ENCODE measurements around the gene VWA5B2.

Gene VWA5B2

DNA sequence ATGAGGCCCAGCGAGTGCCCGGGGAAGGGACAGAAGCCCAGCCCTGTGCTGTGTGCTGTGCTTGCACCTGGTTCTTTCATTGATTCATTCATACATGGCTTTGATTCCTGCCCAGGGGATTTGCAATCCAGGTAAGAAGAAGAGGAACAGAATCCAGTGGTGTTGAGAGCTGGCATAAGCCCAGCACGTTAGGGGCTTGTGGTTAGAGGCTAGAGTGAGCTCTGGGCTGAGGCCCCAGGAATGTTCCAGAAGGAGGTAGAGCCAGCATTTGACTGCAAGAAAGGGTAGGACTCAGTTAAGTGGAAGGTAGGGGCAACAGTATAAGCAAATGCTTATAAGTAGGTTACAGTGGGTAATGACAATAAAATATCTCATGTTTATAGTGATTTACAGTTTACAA is 2.3 kb downstream of the VWA5B2 start:
- H3K27me3 Mint-ChIP-seq (ENCODE audit: low read depth, poor library complexity), result peaks cover 89% of the 10 kb centered on the region
- peaks cover 8% of the 10 kb centered on the region for H3K4me1 Mint-ChIP-seq
- H3K27ac Mint-ChIP-seq, result no peak overlapping the region
- H3K9me3 Mint-ChIP-seq, result no peaks in the 10 kb centered on the region
- H3K4me3 Mint-ChIP-seq, result peak overlapping the region; percentile 71
- TF ChIP-seq, protein P1, sequence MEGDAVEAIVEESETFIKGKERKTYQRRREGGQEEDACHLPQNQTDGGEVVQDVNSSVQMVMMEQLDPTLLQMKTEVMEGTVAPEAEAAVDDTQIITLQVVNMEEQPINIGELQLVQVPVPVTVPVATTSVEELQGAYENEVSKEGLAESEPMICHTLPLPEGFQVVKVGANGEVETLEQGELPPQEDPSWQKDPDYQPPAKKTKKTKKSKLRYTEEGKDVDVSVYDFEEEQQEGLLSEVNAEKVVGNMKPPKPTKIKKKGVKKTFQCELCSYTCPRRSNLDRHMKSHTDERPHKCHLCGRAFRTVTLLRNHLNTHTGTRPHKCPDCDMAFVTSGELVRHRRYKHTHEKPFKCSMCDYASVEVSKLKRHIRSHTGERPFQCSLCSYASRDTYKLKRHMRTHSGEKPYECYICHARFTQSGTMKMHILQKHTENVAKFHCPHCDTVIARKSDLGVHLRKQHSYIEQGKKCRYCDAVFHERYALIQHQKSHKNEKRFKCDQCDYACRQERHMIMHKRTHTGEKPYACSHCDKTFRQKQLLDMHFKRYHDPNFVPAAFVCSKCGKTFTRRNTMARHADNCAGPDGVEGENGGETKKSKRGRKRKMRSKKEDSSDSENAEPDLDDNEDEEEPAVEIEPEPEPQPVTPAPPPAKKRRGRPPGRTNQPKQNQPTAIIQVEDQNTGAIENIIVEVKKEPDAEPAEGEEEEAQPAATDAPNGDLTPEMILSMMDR (IDR thresholded peaks at IDR 0.05), result no peak
- no peak for DNase-seq
- no peaks in the 10 kb centered on the region for H3K36me3 Mint-ChIP-seq (ENCODE audit: low read depth)

DNA sequence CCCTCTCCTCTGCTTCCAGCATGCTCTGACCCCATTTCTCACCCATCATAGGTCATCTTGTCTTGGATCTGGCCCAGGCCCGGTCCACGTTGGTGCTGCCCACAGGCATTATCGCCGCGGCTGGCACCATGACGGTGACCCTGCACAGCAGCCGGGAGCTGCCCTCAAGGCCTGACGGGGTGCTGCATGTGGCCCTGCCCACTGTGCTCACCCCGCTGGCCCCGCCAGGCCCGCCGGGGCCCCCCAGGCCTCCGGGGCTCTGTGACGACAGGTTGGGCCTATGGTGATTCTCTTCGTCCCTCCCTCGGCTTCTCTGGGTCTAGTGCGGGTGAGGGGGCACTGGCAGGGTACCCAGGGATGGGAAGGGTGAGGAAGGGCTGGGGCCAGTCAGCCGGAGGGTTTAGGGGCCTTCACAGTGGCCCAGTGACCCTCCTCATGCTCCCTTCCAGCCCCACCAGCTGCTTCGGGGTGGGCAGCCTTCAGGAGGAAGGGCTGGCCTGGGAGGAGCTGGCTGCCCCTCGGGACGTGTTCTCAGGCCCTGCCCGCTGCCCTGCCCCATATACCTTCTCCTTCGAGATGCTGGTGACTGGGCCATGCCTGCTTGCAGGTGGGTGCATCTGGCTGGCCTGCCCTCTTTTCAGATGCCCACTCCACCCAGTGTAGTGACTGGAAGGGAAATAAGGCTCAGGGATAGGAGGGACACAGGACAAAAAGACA is 3.9 kb downstream of the VWA5B2 start:
- Mint-ChIP-seq H3K27me3 (ENCODE audit: low read depth, poor library complexity) (peaks cover 73% of the 10 kb centered on the region), H3K4me3 (no peak overlapping the region), H3K36me3 (ENCODE audit: low read depth) (no peaks in the 10 kb centered on the region), H3K9me3 (no peaks in the 10 kb centered on the region), H3K4me1 (peaks cover 8% of the 10 kb centered on the region), H3K27ac (no peak overlapping the region)
- DNase-seq, result no peak
- TF ChIP-seq, protein P1 (IDR thresholded peaks at IDR 0.05), result no peak

DNA sequence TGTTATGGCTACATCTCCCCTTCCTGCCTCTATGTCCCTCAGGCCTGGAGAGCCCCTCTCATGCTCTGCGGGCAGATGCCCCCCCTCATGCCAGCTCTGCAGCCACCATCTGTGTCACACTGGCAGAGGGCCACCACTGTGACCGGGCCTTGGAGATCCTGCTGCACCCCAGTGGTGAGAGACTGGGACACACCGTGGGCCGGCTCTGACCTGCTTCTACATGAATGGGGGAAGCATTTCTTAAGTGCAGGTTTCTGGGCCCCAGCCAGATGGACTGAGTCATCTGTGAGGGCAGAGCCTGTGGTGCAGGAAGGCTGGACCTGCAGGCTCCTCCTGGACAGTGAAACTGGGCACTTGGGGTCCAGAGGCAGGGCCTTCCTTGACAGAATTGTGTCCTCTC is 4.8 kb downstream of the VWA5B2 start:
- no peak for DNase-seq
- peaks cover 8% of the 10 kb centered on the region for H3K4me1 Mint-ChIP-seq
- H3K9me3 Mint-ChIP-seq, result no peaks in the 10 kb centered on the region
- H3K27me3 Mint-ChIP-seq (ENCODE audit: low read depth, poor library complexity), result peaks cover 66% of the 10 kb centered on the region
- H3K36me3 Mint-ChIP-seq (ENCODE audit: low read depth), result no peaks in the 10 kb centered on the region
- TF ChIP-seq, protein P1 (IDR thresholded peaks at IDR 0.05), result no peak
- H3K27ac Mint-ChIP-seq, result no peak overlapping the region
- no peak overlapping the region for H3K4me3 Mint-ChIP-seq

DNA sequence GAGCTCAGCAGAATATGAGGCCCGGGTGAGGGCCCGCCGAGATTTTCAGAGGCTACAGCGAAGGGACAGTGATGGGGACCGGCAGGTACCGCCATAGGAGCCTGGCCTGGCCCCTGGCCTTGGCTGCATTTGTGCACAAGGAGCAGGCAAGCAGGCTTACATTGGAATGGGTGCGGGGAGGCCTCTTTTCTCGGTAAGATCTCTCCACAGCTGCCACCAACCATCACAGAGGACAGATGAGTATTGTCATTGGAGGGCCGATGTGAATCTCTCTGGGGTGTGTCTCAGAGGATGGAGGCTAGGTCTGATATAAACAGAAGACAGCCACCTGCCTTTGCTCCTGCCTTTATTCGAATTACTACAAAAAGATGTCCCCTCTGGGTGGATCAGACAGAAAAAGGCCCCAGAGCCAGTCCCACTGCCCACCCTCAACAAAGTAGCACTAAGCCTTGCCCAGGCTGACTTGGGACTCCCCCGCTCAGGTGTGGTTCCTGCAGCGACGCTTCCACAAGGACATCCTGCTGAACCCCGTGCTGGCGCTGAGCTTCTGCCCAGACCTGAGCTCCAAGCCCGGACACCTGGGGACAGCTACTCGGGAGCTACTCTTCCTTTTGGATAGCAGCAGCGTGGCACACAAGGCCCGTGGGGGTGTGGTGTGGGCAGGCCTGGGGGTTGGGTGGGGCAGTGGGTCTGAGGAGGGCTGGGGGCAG is 5.4 kb downstream of the VWA5B2 start:
- Mint-ChIP-seq H3K4me3 (no peak overlapping the region), H3K27ac (no peak overlapping the region), H3K27me3 (ENCODE audit: low read depth, poor library complexity) (peaks cover 63% of the 10 kb centered on the region), H3K9me3 (no peaks in the 10 kb centered on the region), H3K36me3 (ENCODE audit: low read depth) (no peaks in the 10 kb centered on the region), H3K4me1 (peaks cover 8% of the 10 kb centered on the region)
- no peak for DNase-seq
- TF ChIP-seq, protein P1 (IDR thresholded peaks at IDR 0.05), result no peak

DNA sequence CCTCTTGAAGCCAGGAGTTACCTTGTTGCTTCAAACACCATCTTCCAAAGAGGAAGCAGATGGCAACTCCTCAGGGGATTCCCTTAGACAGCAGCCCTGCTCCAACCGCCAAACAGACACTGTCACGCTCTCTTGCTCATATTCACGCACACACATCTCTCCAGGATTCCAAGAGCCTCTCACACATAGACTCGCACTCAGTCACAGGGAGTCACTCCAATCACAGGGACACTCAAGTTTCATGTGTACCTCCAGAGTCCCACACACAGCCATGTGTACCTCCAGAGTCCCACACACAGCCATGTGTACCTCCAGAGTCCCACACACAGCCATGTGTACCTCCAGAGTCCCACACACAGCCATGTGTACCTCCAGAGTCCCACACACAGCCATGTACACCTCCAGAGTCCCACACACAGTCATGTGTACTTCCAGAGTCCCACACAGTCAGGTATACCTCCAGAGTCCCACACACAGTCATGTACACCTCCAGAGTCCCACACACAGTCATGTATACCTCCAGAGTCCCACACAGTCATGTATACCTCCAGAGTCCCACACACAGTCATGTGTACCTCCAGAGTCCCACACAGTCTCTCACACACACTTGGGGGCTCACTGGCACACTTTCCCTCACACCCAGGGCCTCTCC is 6.1 kb downstream of the VWA5B2 start:
- DNase-seq, result no peak
- Mint-ChIP-seq H3K4me3 (no peak overlapping the region), H3K27me3 (ENCODE audit: low read depth, poor library complexity) (peaks cover 62% of the 10 kb centered on the region), H3K9me3 (no peaks in the 10 kb centered on the region), H3K4me1 (peaks cover 8% of the 10 kb centered on the region), H3K27ac (no peak overlapping the region), H3K36me3 (ENCODE audit: low read depth) (no peaks in the 10 kb centered on the region)
- TF ChIP-seq, protein P1 (IDR thresholded peaks at IDR 0.05), result no peak

All from nephron progenitor cell (in vitro differentiated cells).